Measurements from ENCODE around the gene FANCI.
"Not testable (repeated sequence)": the region's sequence is repeated elsewhere in the genome, so short reads cannot be mapped to it uniquely, and the experiment has no call there.

Gene FANCI

DNA sequence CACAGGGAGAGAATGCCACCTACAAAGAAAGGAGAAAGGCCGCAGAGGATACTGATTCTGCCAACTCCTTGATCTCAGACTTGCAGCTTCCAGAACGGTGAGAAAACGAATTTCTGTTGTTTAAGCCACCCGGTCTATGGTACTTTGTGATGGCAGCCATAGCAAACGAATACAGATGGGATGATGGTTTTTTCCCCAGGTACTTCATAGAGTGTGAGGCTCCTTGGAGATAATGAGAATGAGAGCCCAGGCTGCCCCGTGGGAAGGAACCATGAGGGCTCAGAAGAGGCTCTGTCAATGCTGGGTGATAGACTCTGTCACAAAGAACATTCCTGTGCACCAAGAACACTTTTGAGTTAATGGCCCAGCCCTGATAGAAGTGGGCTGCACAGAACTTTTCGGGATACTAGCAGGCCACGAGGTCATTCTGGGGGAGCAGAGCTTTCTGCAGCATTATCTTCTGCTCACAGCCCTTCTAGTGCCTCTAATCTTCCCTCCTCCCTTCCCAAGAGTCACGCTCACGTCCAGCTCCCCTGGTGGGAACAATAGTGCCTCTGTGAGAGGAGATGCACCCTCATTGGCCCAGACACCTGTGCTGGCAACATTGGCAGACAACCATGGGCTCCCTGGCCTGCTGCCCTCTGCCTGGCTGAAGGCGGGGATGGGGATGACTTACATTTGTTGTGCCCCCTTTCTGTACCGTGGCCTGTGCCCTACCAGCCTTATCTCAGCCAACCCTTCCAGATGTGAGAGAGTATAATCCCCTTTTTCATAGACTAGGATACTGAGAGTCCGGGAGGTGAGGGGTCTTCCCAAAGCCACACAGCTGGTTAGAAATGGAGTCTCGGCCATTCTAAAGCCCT lies 17.2 kb upstream of the FANCI start:
- DNase-seq = no peak

DNA sequence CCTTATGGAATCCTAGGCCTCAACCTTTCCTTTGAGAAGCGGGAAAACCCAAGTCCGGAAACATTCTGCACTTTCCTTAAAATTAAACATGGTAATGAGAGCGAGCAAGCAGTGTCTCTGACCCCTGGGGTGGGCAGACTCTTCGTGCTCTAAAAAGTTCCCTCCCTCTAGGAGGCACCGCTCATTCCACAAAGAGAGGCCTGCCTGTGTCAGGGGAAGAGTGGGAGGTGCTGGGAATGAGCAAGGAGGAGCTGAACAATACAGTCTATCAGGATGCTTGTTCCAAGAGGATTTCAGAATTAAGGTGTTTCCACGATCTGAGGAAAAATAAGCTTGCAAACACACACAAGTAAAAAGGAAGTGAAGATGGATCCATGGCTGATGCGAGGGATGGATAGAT lies 16.4 kb upstream of the FANCI start:
- no peak for DNase-seq

DNA sequence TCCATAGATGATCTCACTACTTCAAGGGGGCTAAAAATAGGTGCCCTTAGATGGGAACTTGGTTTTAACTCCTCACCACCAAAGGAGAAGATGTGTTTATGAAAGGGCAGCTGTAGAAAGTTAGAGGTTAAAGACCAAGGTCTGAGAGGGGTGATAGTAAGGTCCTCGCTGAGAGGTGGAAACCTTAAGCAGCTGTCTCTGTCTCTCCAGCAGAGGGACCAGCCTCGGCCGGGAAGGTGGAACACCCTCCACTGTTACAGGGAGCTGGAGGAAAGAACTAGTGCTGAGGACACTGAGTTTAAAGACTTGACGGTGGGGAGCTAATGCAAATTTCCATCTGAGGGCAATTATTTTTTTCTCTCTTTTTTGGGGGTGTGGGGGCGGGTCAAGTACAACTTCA lies 13.5 kb upstream of the FANCI start:
- DNase-seq = no peak

DNA sequence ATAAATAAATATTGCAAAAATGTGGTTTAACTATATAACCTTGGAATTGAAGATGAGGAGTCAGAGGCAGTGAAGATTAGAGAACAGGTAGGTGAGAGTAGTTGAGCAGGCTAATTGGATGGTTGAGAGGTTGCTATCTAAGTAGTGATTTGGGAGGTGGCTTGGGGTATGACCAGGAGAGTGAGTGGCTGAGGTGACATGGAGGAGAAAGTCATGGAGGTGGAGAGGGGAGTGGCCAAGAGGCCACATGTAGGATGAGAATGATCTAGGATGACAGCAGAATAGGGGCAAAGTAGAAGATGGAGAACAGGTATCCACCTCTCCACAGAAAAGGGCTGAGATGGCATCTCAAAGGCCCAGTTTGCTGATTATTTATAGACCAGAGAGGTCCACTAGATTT lies 11.9 kb upstream of the FANCI start:
- DNase-seq = no peak

DNA sequence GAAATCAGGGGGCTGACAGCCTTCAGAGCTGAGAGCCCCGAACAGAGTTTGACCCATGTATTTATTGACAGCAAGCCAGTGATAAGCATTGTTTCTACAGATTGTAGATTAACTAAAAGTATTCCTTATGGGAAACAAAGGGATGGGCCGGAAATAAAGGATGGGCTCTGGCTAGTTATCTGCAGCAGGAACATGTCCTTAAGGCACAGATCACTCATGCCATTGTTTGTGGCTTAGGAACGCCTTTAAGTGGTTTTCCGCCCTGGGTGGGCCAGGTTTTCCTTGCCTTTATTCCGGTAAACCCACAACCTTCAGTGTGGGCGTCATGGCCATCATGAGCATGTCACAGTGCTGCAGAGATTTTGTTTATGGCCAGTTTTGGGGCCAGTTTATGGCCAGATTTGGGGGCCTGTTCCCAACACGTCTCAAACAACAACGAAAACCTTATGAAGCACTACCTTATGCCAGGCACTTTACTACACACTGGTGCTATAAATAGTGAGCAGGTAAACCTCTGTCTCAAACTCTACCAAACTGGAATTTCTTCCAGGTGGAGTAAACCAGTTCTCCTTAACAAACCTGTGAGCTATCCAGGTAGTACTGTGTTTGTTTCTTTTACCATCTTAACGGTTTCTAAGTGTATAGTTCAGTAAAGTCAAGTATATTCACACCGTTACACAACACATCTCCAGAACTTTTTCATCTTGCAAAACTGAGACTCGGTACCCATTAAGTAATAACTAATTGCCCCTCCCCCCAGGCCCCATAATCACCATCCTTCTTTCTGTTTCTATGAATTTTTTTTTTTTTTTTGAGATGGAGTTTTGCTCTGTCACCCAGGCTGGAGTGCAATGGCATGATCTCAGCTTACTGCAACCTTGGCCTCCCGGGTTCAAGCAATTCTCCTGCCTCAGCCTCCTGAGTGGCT lies 3.6 kb upstream of the FANCI start:
- not testable (repeated sequence) for DNase-seq

GRCh38 chr15:89243046-89243690 lies 611 bp upstream of the FANCI start:
- no peak for DNase-seq

DNA sequence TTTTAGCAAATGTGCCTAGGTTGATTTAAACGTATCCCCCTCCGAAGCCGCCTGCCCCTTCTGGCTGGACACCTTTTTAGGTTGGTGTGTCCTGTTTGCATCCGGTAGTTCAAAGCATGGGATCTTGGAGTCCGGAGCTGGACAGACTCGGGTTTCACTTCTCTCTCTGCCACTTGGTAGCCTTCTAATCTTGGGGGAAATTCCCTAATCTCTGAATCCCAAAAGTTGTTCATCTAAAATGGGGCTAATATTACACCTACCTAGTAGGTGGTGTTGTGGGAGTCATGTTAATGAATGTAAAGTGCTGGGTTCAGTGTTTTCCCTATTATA lies 760 bp downstream of the FANCI start:
- DNase-seq = no peak

DNA sequence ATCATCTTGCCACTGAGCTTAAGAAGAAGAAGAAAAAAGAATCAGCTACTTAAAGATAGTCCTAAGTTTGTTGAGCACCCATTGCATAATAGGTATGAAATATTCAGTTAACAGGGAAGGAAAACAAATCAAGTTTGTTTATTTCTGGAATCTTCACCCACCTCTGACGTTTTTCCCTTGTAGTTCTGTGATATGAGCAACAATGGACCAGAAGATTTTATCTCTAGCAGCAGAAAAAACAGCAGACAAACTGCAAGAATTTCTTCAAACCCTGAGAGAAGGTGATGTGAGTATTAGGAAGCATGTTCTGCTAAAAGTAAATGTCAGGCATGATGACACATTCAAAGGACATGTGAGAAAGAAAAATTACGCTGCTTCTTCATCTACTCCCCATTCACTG lies 3.7 kb downstream of the FANCI start:
- DNase-seq = no peak

- DNase-seq = no peak
Measured at GRCh38 chr15:89248584-89248983, 4.8 kb downstream of the FANCI start.

DNA sequence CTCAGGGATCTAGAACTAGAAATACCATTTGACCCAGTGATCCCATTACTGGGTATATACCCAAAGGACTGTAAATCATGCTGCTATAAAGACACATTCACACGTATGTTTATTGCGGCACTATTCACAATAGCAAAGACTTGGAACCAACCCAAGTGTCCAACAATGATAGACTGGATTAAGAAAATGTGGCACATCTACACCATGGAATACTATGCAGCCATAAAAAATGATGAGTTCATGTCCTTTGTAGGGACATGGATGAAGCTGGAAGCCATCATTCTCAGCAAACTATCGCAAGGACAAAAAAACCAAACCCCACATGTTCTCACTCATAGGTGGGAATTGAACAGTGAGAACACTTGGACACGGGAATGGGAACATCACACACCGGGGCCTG lies 6.4 kb downstream of the FANCI start:
- not testable (repeated sequence) for DNase-seq

- DNase-seq = not testable (repeated sequence)
Measured at GRCh38 chr15:89277281-89277680, 33.5 kb downstream of the FANCI start.

DNA sequence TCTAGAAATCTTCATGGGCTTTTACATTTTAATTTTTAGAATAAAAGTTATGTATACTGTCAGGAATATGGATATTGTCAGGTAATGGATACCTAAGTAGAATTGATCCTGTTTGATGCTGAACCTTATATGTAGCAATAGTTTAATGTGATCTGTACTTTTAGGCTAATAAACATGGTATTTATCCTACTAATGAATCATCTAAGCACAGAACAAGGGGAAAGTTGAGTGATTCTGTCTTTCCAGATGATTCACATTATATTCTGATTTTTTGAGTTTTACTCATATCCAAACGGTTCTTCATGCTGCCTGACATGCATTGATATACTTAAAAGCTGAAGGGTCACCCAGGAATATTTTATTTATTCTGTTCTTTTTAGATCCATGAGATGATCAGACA lies 34.5 kb downstream of the FANCI start:
- DNase-seq = no peak

- no peak for DNase-seq
Measured at GRCh38 chr15:89282631-89283030, 38.9 kb downstream of the FANCI start.

- no peak for DNase-seq
Measured at GRCh38 chr15:89283201-89283600, 39.4 kb downstream of the FANCI start.

GRCh38 chr15:89291934-89292438 lies 48.2 kb downstream of the FANCI start:
- no peak for DNase-seq

- DNase-seq = no peak
Measured at GRCh38 chr15:89293012-89293411, 49.2 kb downstream of the FANCI start.

DNA sequence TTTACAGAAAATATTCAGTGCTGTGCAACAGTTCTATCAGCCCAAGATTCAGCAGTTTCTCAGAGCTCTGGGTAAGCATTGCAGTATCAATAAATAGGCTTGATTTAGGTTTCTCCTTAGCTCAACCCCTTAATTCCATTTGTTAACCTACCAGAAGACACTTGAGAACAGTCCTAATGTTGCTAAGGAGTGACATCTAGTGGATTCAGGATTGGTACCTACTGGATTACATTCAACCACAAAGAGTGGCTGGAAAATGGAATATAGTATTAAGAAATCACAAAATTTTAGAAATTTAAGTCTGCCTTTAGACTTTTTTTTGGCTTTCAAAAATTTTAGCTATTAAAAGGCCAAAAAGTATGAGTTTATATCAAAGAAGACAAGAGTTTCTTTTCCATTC lies 56.1 kb downstream of the FANCI start:
- DNase-seq = no peak

GRCh38 chr15:89301304-89302089 lies 57.7 kb downstream of the FANCI start:
- no peak for DNase-seq

GRCh38 chr15:89303986-89304385 lies 60.2 kb downstream of the FANCI start:
- DNase-seq = no peak

DNA sequence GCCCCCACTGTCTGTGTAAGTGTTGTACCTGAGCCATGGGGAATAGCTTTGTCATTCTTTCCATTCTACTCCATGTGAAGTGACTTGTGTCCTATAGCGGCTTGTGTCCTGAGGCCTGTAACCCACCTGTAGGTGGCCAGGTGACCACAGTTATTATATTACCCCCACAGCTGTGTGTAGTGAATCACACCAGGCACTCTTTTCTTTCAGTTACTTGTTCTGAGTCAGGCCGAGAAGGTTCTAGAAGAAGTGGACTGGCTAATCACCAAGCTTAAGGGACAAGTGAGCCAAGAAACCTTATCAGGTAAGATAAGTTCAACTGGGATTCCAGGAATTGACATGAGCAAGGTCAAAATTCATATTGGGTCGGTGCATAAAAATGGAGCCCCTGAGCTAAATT lies 61.6 kb downstream of the FANCI start:
- no peak for DNase-seq

DNA sequence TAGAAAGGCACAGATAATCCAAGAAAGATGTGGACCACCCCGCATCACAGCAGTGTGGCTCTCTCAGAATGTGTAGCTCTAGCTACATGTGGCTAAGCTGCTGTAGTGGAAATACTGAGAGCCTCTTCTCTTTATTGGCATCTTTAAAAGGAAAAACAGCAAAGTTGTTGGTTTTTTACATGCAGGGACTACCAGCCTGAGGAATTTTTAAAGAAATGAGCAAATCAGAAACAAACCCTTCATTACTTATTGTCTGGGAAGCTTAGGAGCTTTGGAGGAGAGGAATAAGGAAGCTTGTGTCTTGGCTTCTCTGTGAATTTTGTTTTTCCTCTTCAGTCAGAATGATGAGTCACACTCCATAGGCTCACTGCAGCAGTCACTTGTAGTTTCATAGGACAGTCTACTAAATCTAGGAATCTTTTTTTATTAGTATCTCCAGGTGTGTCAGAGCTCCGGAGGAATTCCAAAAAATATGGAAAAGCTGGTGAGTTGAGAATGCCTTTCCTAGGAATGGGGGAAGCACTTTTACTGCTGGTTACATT lies 63.3 kb downstream of the FANCI start:
- no peak for DNase-seq

DNA sequence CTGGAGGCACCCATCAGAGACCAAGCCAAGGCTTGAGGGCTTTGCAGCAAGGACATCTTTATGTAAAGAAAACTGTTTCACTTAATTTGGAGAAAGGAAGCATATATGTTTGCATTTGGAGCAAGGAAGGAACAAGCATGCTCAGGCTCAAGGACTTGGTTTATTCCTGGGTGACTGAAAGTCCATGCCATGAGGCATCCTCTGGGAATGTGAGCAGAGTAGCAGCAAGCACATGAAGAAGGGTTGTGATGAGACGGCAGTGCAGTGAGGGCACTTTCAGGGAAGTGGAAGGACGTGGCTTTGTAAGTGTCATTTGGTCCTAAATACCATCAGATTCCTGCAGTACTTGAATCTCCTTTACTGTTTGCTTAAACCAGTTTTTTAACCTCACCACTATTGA lies 64.0 kb downstream of the FANCI start:
- DNase-seq = no peak
